HepG2 (cell line): ENCODE results near the gene MRPS21. TPM values are rescaled to one million over a fixed set of nuclear protein-coding genes. Genes with fewer than 3 reads are reported as not detected.
A peak's percentile ranks its signal among the peaks of the same experiment; 100 is the strongest.

ENCODE experiments used
- KLF16 ChIP-seq, 2 experiments: sonication (generic) in 1 of 2; formaldehyde crosslinking in 1 of 2; IDR thresholded peaks; 2 replicates each; pipeline versions ENCODE4 v1.6.1 to v1.8.0; 2016 to 2023; ENCODE audit warnings: missing genetic modification reagents in 2 of 2, missing compliant biosample characterization in 1 of 2
- LRRFIP1 ChIP-seq: sonication (generic); formaldehyde crosslinking; conservative IDR thresholded peaks from 2 replicates; pipeline ENCODE4 v1.4.0; 2020; ENCODE audit warnings: missing genetic modification reagents
- THAP7 ChIP-seq: sonication (generic); formaldehyde crosslinking; IDR thresholded peaks from 2 replicates; pipeline ENCODE4 v1.8.1; 2023; ENCODE audit warnings: mild to moderate bottlenecking, missing genetic modification reagents
- ZBTB1 ChIP-seq: sonication (generic); formaldehyde crosslinking; IDR thresholded peaks from 2 replicates; pipeline ENCODE4 v1.4.0; 2020; ENCODE audit warnings: missing genetic modification reagents, borderline replicate concordance
- ZBTB20 ChIP-seq: sonication (generic); formaldehyde crosslinking; IDR thresholded peaks from 2 replicates; pipeline ENCODE4 v1.8.1; 2023; ENCODE audit warnings: missing genetic modification reagents, low read depth, mild to moderate bottlenecking, borderline replicate concordance
- ZBTB43 ChIP-seq: sonication (generic); formaldehyde crosslinking; conservative IDR thresholded peaks from 2 replicates; pipeline ENCODE4 v1.4.0; 2020; ENCODE audit warnings: missing genetic modification reagents
- ZNF496 ChIP-seq: sonication (generic); formaldehyde crosslinking; IDR thresholded peaks from 2 replicates; pipeline ENCODE4 v1.8.1; 2023; ENCODE audit warnings: mild to moderate bottlenecking, moderate library complexity, missing genetic modification reagents; ENCODE audit not compliant: insufficient replicate concordance
- ZNF670 ChIP-seq: sonication (generic); formaldehyde crosslinking; IDR thresholded peaks from 2 replicates; pipeline ENCODE4 v1.8.0; 2022; ENCODE audit warnings: mild to moderate bottlenecking, missing genetic modification reagents, borderline replicate concordance
- polyA plus RNA-seq, 8 experiments: library from polyadenylated mRNA; depleted of rRNA in 3 of 8; stranded (reverse) in 7 of 8; unstranded in 1 of 8; fragments of >200 nt; fragmentation: Illumina TruSeq in 4 of 8; extraction: Trizol in 4 of 8; gene quantifications; 2 replicates each; pipeline versions ENCODE4 v1.2.1 to v1.2.3, GENCODE V29; 2011 to 2016; ENCODE audit warnings: low read depth in 4 of 8, missing spikeins in 1 of 8, mixed read lengths in 1 of 8; ENCODE audit not compliant: insufficient read depth in 1 of 8
- total RNA-seq, 5 experiments: library from RNA; depleted of rRNA; stranded (reverse); fragments of >200 nt; fragmentation: Illumina TruSeq; extraction: Trizol; gene quantifications; 2 replicates each; pipeline ENCODE4 v1.2.3, GENCODE V29; 2016; ENCODE audit warnings: low read depth in 1 of 5
- TF ChIP-seq, protein P1 (sequence below): sonication (generic); formaldehyde crosslinking; IDR thresholded peaks from 2 replicates; pipeline ENCODE4 v1.4.0; 2020; ENCODE audit warnings: mild to moderate bottlenecking, missing genetic modification reagents
- TF ChIP-seq, protein P2 (sequence below): sonication (generic); formaldehyde crosslinking; IDR thresholded peaks from 2 replicates; pipeline ENCODE4 v1.8.0; 2022; ENCODE audit warnings: missing genetic modification reagents, mild to moderate bottlenecking, inconsistent platforms, borderline replicate concordance
- TF ChIP-seq, protein P3 (sequence below): sonication (generic); formaldehyde crosslinking; IDR thresholded peaks from 2 replicates; pipeline ENCODE4 v1.5.1; 2020; ENCODE audit warnings: missing genetic modification reagents, mild to moderate bottlenecking, borderline replicate concordance
- TF ChIP-seq, protein P4 (sequence below): sonication (generic); formaldehyde crosslinking; IDR thresholded peaks from 2 replicates; pipeline ENCODE4 v1.4.0; 2020; ENCODE audit warnings: low read depth, missing genetic modification reagents

The MRPS21 gene
- total and polyA plus RNA-seq, 2 of the 13 experiments (the other 11 are each of a cell fraction or from before 2014, with no cell fraction given), result 59.4 to 64.2 TPM

DNA sequence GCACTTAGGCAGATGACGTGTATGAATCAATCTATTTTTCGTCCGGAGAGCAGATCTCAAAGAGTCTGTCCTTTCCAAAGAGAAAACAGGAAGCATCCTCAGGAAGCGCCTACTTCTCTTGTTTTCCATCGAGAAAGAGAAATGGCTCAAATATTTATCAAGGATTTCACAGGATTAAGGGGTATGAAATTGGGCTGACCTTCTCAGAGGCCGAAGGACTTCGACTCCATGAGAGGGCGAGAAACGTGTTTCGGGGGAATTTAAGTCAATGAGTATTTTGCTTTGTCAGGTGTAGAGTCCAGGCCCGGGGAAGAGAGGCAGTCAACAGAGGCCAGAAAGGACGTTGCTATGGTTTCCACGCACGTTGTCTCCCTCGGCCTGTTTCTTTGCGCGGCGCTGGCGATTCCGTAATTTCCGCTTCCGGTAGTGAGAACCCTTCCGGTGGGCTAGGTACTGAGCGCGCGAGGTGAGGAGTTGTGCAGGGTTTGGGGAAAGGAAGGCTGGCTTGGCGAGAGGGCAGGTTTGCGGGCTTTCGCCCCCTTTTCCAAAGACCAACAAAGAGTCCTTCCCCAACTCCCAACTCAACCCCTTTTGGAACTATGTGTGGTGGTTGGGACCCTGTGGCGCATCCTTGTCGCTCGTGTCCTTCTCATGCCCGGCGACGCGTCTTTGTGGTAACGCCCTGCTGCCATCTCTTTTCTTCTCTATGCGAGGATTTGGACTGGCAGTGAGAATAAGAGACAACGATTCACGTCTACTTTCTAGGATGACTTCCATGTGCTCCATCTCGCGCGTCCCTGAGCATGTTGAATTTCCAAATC lies at the start of gene MRPS21 (continued):
- TF ChIP-seq, protein P1, sequence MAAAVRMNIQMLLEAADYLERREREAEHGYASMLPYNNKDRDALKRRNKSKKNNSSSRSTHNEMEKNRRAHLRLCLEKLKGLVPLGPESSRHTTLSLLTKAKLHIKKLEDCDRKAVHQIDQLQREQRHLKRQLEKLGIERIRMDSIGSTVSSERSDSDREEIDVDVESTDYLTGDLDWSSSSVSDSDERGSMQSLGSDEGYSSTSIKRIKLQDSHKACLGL (CRISPR knock-in tag), result peak; percentile 32; the same call in 1 of the 2 replicates
- TF ChIP-seq ZBTB20 (peak; percentile 88; the same call in 1 of the 2 replicates), ZBTB1 (CRISPR knock-in tag) (no peak), THAP7 (0 out of 2 replicates have a peak, but pooled peaks have one; percentile 31), ZNF496 (CRISPR knock-in tag) (no peak), LRRFIP1 (no peak), ZNF670 (peak; percentile 81; the same call in 1 of the 2 replicates), ZBTB43 (CRISPR knock-in tag) (0 out of 2 replicates have a peak, but pooled peaks have one; percentile 12), KLF16 (CRISPR knock-in tag; IDR thresholded peaks at IDR 0.05) (peak in 1 of 2 experiments; percentile 71; a peak in 1 of 4 replicates)
- TF ChIP-seq, protein P2, sequence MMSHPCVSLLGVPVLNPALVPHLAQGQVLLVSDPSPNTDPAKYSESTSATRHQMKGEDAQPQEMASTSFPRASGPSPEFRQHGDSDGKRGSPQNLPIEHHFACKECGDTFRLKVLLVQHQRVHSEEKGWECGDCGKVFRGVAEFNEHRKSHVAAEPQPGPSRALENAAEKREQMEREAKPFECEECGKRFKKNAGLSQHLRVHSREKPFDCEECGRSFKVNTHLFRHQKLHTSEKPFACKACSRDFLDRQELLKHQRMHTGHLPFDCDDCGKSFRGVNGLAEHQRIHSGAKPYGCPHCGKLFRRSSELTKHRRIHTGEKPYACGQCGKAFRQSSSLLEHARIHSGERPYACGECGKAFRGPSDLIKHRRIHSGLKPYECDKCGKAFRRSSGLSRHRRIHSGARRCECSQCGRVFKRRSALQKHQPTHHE (CRISPR knock-in tag), result peak; percentile 51; the same call in 1 of the 2 replicates
- TF ChIP-seq, protein P3, sequence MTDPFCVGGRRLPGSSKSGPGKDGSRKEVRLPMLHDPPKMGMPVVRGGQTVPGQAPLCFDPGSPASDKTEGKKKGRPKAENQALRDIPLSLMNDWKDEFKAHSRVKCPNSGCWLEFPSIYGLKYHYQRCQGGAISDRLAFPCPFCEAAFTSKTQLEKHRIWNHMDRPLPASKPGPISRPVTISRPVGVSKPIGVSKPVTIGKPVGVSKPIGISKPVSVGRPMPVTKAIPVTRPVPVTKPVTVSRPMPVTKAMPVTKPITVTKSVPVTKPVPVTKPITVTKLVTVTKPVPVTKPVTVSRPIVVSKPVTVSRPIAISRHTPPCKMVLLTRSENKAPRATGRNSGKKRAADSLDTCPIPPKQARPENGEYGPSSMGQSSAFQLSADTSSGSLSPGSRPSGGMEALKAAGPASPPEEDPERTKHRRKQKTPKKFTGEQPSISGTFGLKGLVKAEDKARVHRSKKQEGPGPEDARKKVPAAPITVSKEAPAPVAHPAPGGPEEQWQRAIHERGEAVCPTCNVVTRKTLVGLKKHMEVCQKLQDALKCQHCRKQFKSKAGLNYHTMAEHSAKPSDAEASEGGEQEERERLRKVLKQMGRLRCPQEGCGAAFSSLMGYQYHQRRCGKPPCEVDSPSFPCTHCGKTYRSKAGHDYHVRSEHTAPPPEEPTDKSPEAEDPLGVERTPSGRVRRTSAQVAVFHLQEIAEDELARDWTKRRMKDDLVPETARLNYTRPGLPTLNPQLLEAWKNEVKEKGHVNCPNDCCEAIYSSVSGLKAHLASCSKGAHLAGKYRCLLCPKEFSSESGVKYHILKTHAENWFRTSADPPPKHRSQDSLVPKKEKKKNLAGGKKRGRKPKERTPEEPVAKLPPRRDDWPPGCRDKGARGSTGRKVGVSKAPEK (CRISPR knock-in tag), result no peak
- TF ChIP-seq, protein P4, sequence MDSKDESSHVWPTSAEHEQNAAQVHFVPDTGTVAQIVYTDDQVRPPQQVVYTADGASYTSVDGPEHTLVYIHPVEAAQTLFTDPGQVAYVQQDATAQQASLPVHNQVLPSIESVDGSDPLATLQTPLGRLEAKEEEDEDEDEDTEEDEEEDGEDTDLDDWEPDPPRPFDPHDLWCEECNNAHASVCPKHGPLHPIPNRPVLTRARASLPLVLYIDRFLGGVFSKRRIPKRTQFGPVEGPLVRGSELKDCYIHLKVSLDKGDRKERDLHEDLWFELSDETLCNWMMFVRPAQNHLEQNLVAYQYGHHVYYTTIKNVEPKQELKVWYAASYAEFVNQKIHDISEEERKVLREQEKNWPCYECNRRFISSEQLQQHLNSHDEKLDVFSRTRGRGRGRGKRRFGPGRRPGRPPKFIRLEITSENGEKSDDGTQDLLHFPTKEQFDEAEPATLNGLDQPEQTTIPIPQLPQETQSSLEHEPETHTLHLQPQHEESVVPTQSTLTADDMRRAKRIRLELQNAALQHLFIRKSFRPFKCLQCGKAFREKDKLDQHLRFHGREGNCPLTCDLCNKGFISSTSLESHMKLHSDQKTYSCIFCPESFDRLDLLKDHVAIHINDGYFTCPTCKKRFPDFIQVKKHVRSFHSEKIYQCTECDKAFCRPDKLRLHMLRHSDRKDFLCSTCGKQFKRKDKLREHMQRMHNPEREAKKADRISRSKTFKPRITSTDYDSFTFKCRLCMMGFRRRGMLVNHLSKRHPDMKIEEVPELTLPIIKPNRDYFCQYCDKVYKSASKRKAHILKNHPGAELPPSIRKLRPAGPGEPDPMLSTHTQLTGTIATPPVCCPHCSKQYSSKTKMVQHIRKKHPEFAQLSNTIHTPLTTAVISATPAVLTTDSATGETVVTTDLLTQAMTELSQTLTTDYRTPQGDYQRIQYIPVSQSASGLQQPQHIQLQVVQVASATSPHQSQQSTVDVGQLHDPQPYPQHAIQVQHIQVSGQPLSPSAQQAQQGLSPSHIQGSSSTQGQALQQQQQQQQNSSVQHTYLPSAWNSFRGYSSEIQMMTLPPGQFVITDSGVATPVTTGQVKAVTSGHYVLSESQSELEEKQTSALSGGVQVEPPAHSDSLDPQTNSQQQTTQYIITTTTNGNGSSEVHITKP (CRISPR knock-in tag), result 0 out of 2 replicates have a peak, but pooled peaks have one; percentile 51
